GM12864 (cell line): ENCODE data around the gene OS9.

Experiments used
- DNase-seq: peaks from one replicate; pipeline ENCODE4 v3.0.0-alpha.2; 2011; ENCODE audit warnings: low read depth
- H3K4me3 ChIP-seq: 2 replicates; pipeline ENCODE4 v1.5.1; 2011; ENCODE audit warnings: mild to moderate bottlenecking, low read depth, low read length, control low read depth
- TF ChIP-seq, protein P1 (sequence below): IDR thresholded peaks from 2 replicates; pipeline ENCODE4 v1.5.1; 2011; ENCODE audit warnings: low read depth, mild to moderate bottlenecking, moderate library complexity, low read length, control low read depth, inconsistent platforms; ENCODE audit errors: missing control alignments

OS9 gene

DNA sequence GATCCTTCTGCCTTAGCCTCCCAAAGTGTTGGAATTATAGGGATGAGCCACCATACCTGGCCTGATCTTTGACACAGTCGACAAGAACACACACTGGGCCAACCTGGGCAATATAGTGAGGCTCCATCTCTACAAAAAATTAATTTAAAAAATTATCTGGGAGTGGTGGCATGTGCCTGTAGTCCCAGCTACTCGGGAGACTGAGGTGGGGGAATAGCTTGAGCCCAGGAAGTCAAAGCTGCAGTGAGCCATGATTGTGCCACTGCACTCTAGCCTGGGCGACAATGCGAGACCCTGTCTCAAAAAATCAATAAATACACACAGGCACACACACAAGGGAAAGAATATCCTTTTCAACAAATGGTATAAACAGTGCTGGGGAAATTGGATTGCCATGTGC, 6.1 kb upstream of the OS9 start:
- H3K4me3 ChIP-seq: no peak overlapping the region
- DNase-seq: no peak
- TF ChIP-seq, protein P1, sequence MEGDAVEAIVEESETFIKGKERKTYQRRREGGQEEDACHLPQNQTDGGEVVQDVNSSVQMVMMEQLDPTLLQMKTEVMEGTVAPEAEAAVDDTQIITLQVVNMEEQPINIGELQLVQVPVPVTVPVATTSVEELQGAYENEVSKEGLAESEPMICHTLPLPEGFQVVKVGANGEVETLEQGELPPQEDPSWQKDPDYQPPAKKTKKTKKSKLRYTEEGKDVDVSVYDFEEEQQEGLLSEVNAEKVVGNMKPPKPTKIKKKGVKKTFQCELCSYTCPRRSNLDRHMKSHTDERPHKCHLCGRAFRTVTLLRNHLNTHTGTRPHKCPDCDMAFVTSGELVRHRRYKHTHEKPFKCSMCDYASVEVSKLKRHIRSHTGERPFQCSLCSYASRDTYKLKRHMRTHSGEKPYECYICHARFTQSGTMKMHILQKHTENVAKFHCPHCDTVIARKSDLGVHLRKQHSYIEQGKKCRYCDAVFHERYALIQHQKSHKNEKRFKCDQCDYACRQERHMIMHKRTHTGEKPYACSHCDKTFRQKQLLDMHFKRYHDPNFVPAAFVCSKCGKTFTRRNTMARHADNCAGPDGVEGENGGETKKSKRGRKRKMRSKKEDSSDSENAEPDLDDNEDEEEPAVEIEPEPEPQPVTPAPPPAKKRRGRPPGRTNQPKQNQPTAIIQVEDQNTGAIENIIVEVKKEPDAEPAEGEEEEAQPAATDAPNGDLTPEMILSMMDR: no peak

- TF ChIP-seq, protein P1: no peak
- no peak overlapping the region for H3K4me3 ChIP-seq
- DNase-seq: no peak
These were observed 5.0 kb upstream of the OS9 start for GRCh38 chr12:57688931-57689330.

DNA sequence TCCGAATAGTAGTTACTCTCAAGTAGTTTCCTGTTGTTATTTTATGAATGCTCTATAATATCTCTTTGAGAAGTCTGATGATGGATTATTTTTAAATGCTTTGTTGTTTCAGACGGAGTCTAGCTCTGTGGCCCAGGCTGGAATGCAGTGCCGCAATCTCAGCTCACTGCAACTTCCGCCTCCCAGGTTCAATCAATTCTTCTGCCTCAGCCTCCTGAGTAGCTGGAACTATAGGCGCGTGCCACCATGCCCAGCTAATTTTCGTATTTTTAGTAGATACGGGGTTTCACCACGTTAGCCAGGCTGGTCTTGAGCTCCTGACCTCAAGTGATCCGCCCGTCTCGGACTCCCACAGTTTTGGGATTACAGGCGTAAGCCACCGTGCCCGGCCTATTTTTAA, 1.4 kb upstream of the OS9 start:
- H3K4me3 ChIP-seq: no peak overlapping the region
- DNase-seq: no peak
- TF ChIP-seq, protein P1: no peak

DNA sequence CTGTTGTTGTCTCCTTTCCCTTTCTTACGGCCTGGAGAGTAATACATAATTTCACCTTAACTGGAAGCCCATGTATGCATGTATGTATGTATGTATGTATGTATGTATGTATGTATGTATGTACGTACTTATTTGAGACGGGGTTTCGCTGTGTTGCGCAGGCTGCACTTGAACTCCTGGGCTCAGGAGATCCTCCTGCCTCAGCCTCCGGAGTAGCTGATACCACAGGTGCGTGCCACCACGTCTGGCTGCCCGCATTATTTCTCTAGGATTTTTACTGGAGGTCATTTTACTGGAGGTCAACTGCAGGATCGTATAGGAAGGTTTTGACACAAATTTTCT, 644 bp upstream of the OS9 start:
- TF ChIP-seq, protein P1: no peak
- no peak for DNase-seq
- peak overlapping the region; percentile 8; the same call in 1 of the 2 replicates for H3K4me3 ChIP-seq

GRCh38 chr12:57694459-57695019, 607 bp downstream of the OS9 start:
- TF ChIP-seq, protein P1: no peak
- peak overlapping the region; percentile 70 for H3K4me3 ChIP-seq
- no peak for DNase-seq

DNA sequence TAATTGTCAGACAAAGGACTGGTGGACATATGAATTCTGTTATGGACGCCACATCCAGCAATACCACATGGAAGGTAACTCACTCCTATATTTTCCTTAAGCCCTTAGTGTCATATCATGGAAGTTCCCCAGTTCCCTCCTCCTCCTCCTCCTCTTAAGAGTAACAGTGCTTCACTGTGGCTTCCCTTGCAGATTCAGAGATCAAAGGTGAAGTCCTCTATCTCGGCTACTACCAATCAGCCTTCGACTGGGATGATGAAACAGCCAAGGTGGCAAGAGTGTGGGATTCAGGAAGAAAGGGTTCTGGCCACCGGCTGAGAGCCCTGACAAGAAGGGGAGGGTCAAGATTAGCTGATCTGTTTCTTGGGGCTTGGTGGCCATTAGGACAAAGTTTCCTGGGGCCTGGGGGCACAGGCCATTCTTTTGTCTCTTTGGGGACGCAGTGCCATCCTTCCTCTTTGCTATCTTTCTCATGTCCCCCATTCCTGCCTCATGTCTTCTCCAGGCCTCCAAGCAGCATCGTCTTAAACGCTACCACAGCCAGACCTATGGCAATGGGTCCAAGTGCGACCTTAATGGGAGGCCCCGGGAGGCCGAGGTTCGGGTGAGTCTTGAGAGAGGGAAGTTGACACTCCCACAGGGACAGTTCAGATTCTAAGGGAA, 2.0 kb downstream of the OS9 start:
- DNase-seq: no peak
- no peak overlapping the region for H3K4me3 ChIP-seq
- TF ChIP-seq, protein P1: no peak

GRCh38 chr12:57697076-57697475, 3.1 kb downstream of the OS9 start:
- TF ChIP-seq, protein P1: no peak
- no peak overlapping the region for H3K4me3 ChIP-seq
- DNase-seq: no peak
